K562 (cell line): Measurements from ENCODE around the gene CASKIN1. TPM values are rescaled to one million over a fixed set of nuclear protein-coding genes. Genes with fewer than 3 reads are reported as not detected.
A peak's percentile ranks its signal among the peaks of the same experiment; 100 is the strongest.

ENCODE experiments used
- ATF6 ChIP-seq: sonication (generic); formaldehyde crosslinking; IDR thresholded peaks from 2 replicates; pipeline ENCODE4 v1.4.0; 2020; ENCODE audit warnings: mild to moderate bottlenecking, missing genetic modification reagents
- CBFA2T3 ChIP-seq: fragments of 450-650 bp; IDR thresholded peaks from 2 replicates; pipeline ENCODE4 v1.6.1; 2017
- CHCHD3 ChIP-seq: fragments of 250-450 bp; sonication (Bioruptor Pico); IDR thresholded peaks from 2 replicates; pipeline ENCODE4 v2.1.2; 2022; ENCODE audit warnings: mild to moderate bottlenecking
- KAT7 ChIP-seq: sonication (generic); formaldehyde crosslinking; IDR thresholded peaks from 2 replicates; pipeline ENCODE4 v1.8.0; 2022; ENCODE audit warnings: missing genetic modification reagents, mild to moderate bottlenecking, borderline replicate concordance
- NCOA4 ChIP-seq: fragments of 450-650 bp; IDR thresholded peaks from 2 replicates; pipeline ENCODE4 v1.6.1; 2018; ENCODE audit warnings: mild to moderate bottlenecking; ENCODE audit not compliant: partially characterized antibody
- POLR2B ChIP-seq: fragments of 450-650 bp; IDR thresholded peaks from 2 replicates; pipeline ENCODE4 v1.6.1; 2018; ENCODE audit warnings: low read depth; ENCODE audit not compliant: partially characterized antibody
- RBFOX2 ChIP-seq: fragments of 200-400 bp; formaldehyde crosslinking; IDR thresholded peaks from 2 replicates; pipeline ENCODE4 v1.6.1; 2017; ENCODE audit warnings: low read depth, mild to moderate bottlenecking, low read length, moderate library complexity
- SIN3A ChIP-seq, 2 experiments: fragments of 150-350 bp in 1 of 2; IDR thresholded peaks; 2 replicates each; pipeline ENCODE4 v1.6.1; 2011 to 2016; ENCODE audit warnings: borderline replicate concordance in 2 of 2, low read depth in 2 of 2, low read length in 2 of 2, mild to moderate bottlenecking in 2 of 2, moderate library complexity in 2 of 2; ENCODE audit not compliant: control insufficient read depth in 1 of 2
- SREBF2 ChIP-seq: sonication (generic); formaldehyde crosslinking; IDR thresholded peaks from 2 replicates; pipeline ENCODE4 v1.4.0; 2020; ENCODE audit warnings: mild to moderate bottlenecking, missing genetic modification reagents
- ZBTB40 ChIP-seq, 2 experiments: fragments of 450-650 bp in 1 of 2; sonication (generic) in 1 of 2; formaldehyde crosslinking in 1 of 2; IDR thresholded peaks; 2 replicates each; pipeline versions ENCODE4 v1.7.1 to v1.9.0; 2016 to 2022; ENCODE audit warnings: inconsistent platforms in 1 of 2, mild to moderate bottlenecking in 1 of 2, missing genetic modification reagents in 1 of 2
- ZNF217 ChIP-seq: sonication (generic); formaldehyde crosslinking; IDR thresholded peaks from 2 replicates; pipeline ENCODE4 v1.8.0; 2022; ENCODE audit warnings: mild to moderate bottlenecking, missing genetic modification reagents
- ZNF512 ChIP-seq: IDR thresholded peaks from 2 replicates; pipeline ENCODE4 v1.6.1; 2016; ENCODE audit warnings: missing genetic modification characterization, missing compliant biosample characterization
- polyA plus RNA-seq, 8 experiments: library from polyadenylated mRNA; depleted of rRNA in 4 of 8; stranded (reverse) in 5 of 8; unstranded in 3 of 8; fragments of >200 nt; fragmentation: Nextera tagmentation in 2 of 8; fragmentation: Illumina TruSeq in 1 of 8; extraction: Ambion mirVana in 2 of 8; extraction: Trizol in 1 of 8; gene quantifications; 2 replicates each; pipeline versions ENCODE4 v1.2.1 to v1.2.3, GENCODE V29; 2011 to 2014; ENCODE audit warnings: inconsistent platforms in 1 of 8, missing spikeins in 1 of 8
- total RNA-seq, 7 experiments: library from RNA; depleted of rRNA in 6 of 7; stranded (reverse); fragments of >200 nt in 6 of 7; fragmentation: Illumina TruSeq in 2 of 7; extraction: Trizol in 2 of 7; gene quantifications; 2 replicates each; pipeline versions ENCODE4 v1.2.1 to v1.2.3, GENCODE V29; 2011 to 2021; ENCODE audit warnings: low replicate concordance in 1 of 7

The CASKIN1 gene
- total and polyA plus RNA-seq, 9 of the 15 experiments (the other 6 are each of a cell fraction or from before 2014, with no cell fraction given): 0.15 to 4.5 (median 1.5) TPM; not detected in 2

GRCh38 chr16:2212362-2213324 is 16.2 kb upstream of the CASKIN1 start (continued):
- TF ChIP-seq ZBTB40 (IDR thresholded peaks at IDR 0.05) (peak; percentile 58; the same call in 1 of the 2 replicates), ZBTB40 (CRISPR knock-in tag; IDR thresholded peaks at IDR 0.05) (no peak), CBFA2T3 (no peak), RBFOX2 (peak; percentile 52), ZNF217 (CRISPR knock-in tag) (no peak), POLR2B (no peak), SIN3A (IDR thresholded peaks at IDR 0.05; ENCODE audit: borderline replicate concordance in 2 of 2, control insufficient read depth in 1 of 2, low read depth in 2 of 2, low read length in 2 of 2) (peak in 1 of 2 experiments; percentile 57; a peak in 2 of 4 replicates), SREBF2 (CRISPR knock-in tag) (no peak), NCOA4 (no peak), ZNF512 (tag) (no peak), CHCHD3 (CRISPR knock-in tag) (no peak), ATF6 (no peak), KAT7 (CRISPR knock-in tag) (0 out of 2 replicates have a peak, but pooled peaks have one; percentile 61)
